K562 (cell line): ENCODE data around the gene CTSW. TPM values are rescaled to one million over a fixed set of nuclear protein-coding genes. Genes with fewer than 3 reads are reported as not detected.

Experiments used
- CEBPB ChIP-seq: fragments of 450-650 bp; IDR thresholded peaks from 2 replicates; pipeline ENCODE4 v1.6.1; 2016; ENCODE audit warnings: missing genetic modification characterization, missing compliant biosample characterization
- CGGBP1 ChIP-seq: fragments of 250-450 bp; sonication (Bioruptor Pico); IDR thresholded peaks from 2 replicates; pipeline ENCODE4 v1.9.0; 2021; ENCODE audit warnings: mild to moderate bottlenecking
- E2F1 ChIP-seq: sonication (generic); formaldehyde crosslinking; IDR thresholded peaks from 2 replicates; pipeline ENCODE4 v1.8.1; 2023; ENCODE audit warnings: mild to moderate bottlenecking, missing genetic modification reagents, moderate library complexity
- E2F3 ChIP-seq: fragments of 250-450 bp; sonication (Bioruptor Pico); IDR thresholded peaks from 2 replicates; pipeline ENCODE4 v1.4.0; 2020; ENCODE audit warnings: mild to moderate bottlenecking
- HNRNPH1 ChIP-seq: fragments of 200-400 bp; formaldehyde crosslinking; optimal IDR thresholded peaks from 2 replicates; pipeline ENCODE3; 2017; ENCODE audit warnings: low read depth, mild to moderate bottlenecking, low read length, moderate library complexity
- IRF1 ChIP-seq: sonication (generic); formaldehyde crosslinking; IDR thresholded peaks from 2 replicates; pipeline ENCODE4 v1.8.0; 2022; ENCODE audit warnings: missing genetic modification reagents, mild to moderate bottlenecking, borderline replicate concordance
- NR0B1 ChIP-seq: fragments of 450-650 bp; IDR thresholded peaks from one replicate; pipeline ENCODE4 v1.6.1; 2018; ENCODE audit warnings: mild to moderate bottlenecking, moderate library complexity; ENCODE audit not compliant: partially characterized antibody
- PRDM10 ChIP-seq: fragments of 450-650 bp; IDR thresholded peaks from 2 replicates; pipeline ENCODE4 v1.6.1; 2018; ENCODE audit not compliant: partially characterized antibody
- SAFB2 ChIP-seq: fragments of 200-400 bp; formaldehyde crosslinking; IDR thresholded peaks from 2 replicates; pipeline ENCODE4 v1.6.1; 2018; ENCODE audit warnings: borderline replicate concordance, low read length, low read depth, moderate library complexity; ENCODE audit not compliant: severe bottlenecking
- SIX5 ChIP-seq, 2 experiments: IDR thresholded peaks; 2 replicates each; pipeline ENCODE4 v1.6.1; 2011; ENCODE audit warnings: low read length in 2 of 2, borderline replicate concordance in 1 of 2, low read depth in 1 of 2, mild to moderate bottlenecking in 1 of 2, moderate library complexity in 1 of 2; ENCODE audit not compliant: insufficient read depth in 1 of 2
- ZBTB11 ChIP-seq, 3 experiments: fragments of 200-800 bp in 1 of 3; fragments of 250-450 bp in 1 of 3; fragments of 450-650 bp in 1 of 3; sonication (Bioruptor Pico) in 1 of 3; sonication (Bioruptor generic) in 1 of 3; formaldehyde crosslinking in 1 of 3; IDR thresholded peaks; 2 replicates each; pipeline versions ENCODE4 v1.6.1 to v1.8.0; 2016 to 2022; ENCODE audit warnings: mild to moderate bottlenecking in 2 of 3, missing genetic modification characterization in 2 of 3, missing compliant biosample characterization in 1 of 3, moderate library complexity in 1 of 3
- ZNF212 ChIP-seq: fragments of 450-650 bp; formaldehyde crosslinking; IDR thresholded peaks from 2 replicates; pipeline ENCODE4 v1.4.0; 2020; ENCODE audit warnings: mild to moderate bottlenecking
- polyA plus RNA-seq, 8 experiments: library from polyadenylated mRNA; depleted of rRNA in 4 of 8; stranded (reverse) in 5 of 8; unstranded in 3 of 8; fragments of >200 nt; fragmentation: Nextera tagmentation in 2 of 8; fragmentation: Illumina TruSeq in 1 of 8; extraction: Ambion mirVana in 2 of 8; extraction: Trizol in 1 of 8; gene quantifications; 2 replicates each; pipeline versions ENCODE4 v1.2.1 to v1.2.3, GENCODE V29; 2011 to 2014; ENCODE audit warnings: inconsistent platforms in 1 of 8, missing spikeins in 1 of 8
- total RNA-seq, 7 experiments: library from RNA; depleted of rRNA in 6 of 7; stranded (reverse); fragments of >200 nt in 6 of 7; fragmentation: Illumina TruSeq in 2 of 7; extraction: Trizol in 2 of 7; gene quantifications; 2 replicates each; pipeline versions ENCODE4 v1.2.1 to v1.2.3, GENCODE V29; 2011 to 2021; ENCODE audit warnings: low replicate concordance in 1 of 7
- TF ChIP-seq, protein P1 (sequence below), 3 experiments: fragments of 200-800 bp in 1 of 3; sonication (Bioruptor generic) in 1 of 3; sonication (generic) in 1 of 3; formaldehyde crosslinking in 1 of 3; IDR thresholded peaks; 2 replicates each; pipeline versions ENCODE4 v1.6.1 to v1.8.0; 2016 to 2022; ENCODE audit warnings: mild to moderate bottlenecking in 2 of 3, missing compliant biosample characterization in 2 of 3, missing genetic modification characterization in 2 of 3, missing genetic modification reagents in 1 of 3

CTSW gene
- total and polyA plus RNA-seq, 9 of the 15 experiments (the other 6 are each of a cell fraction or from before 2014, with no cell fraction given): 0.04 TPM; not detected in 8

DNA sequence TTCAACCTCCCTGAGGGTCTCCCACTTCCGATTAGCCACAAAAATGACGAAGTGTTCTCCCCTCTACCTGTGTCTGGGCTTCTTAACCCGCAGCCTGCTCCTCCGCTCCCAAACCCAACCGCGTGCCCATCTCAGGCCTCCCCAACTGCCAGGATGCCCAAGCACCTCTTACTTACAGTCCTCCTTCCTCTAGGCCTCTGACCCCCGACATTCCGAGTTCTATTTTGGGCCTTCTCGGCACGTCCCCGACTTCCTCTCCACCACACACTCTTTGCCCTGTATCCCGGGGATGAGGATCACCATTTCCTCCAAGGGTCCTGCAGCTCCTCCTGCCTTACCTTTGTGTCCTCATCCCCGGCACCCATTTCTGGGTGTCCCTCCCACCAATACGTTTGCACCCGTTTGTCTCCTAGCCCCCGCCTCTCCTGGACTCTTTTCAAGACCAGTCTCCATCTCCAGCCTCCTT is 19.8 kb upstream of the CTSW start (continued):
- no peak for TF ChIP-seq E2F3 (CRISPR knock-in tag)
- TF ChIP-seq SAFB2: no peak
- no peak for TF ChIP-seq NR0B1
- TF ChIP-seq ZBTB11 (CRISPR knock-in tag; IDR thresholded peaks at IDR 0.05): 0 out of 6 replicates have a peak, but pooled peaks of 1 of the 3 experiments have one; percentile 2
- TF ChIP-seq PRDM10: no peak
- TF ChIP-seq E2F1 (CRISPR knock-in tag): no peak
- no peak for TF ChIP-seq SIX5 (IDR thresholded peaks at IDR 0.05; ENCODE audit: borderline replicate concordance in 1 of 2, insufficient read depth in 1 of 2, low read depth in 1 of 2, low read length in 2 of 2)
- no peak for TF ChIP-seq ZNF212 (CRISPR knock-in tag)
- no peak for TF ChIP-seq IRF1
- no peak for TF ChIP-seq CEBPB (tag)
- TF ChIP-seq CGGBP1 (CRISPR knock-in tag): no peak
- no peak for TF ChIP-seq HNRNPH1
- TF ChIP-seq, protein P1, sequence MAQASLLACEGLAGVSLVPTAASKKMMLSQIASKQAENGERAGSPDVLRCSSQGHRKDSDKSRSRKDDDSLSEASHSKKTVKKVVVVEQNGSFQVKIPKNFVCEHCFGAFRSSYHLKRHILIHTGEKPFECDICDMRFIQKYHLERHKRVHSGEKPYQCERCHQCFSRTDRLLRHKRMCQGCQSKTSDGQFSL (CRISPR knock-in tag; IDR thresholded peaks at IDR 0.05): 0 out of 2 replicates have a peak, but pooled peaks have one; percentile 9
- TF ChIP-seq, protein P1 (tag; IDR thresholded peaks at IDR 0.05): no peak
